Stromal cell of bone marrow (primary cell): Measurements from ENCODE around the gene SWT1.
"Not testable (repeated sequence)": the region's sequence is repeated elsewhere in the genome, so short reads cannot be mapped to it uniquely, and the experiment has no call there.

ENCODE experiments used
- DNase-seq: peaks from one replicate; pipeline ENCODE4 v3.0.0-alpha.2; 2012; ENCODE audit warnings: low read depth

The SWT1 gene

GRCh38 chr1:185193756-185194155, 36.8 kb downstream of the SWT1 start:
- no peak for DNase-seq

GRCh38 chr1:185198712-185199111, 41.7 kb downstream of the SWT1 start:
- not testable (repeated sequence) for DNase-seq

- no peak for DNase-seq
These were observed 43.9 kb downstream of the SWT1 start for GRCh38 chr1:185200889-185201288.

GRCh38 chr1:185207170-185207569, 50.2 kb downstream of the SWT1 start:
- DNase-seq, result no peak

GRCh38 chr1:185207980-185208602, 51.1 kb downstream of the SWT1 start:
- no peak for DNase-seq

GRCh38 chr1:185208626-185209180, 51.7 kb downstream of the SWT1 start:
- DNase-seq, result no peak

GRCh38 chr1:185209357-185209756, 52.4 kb downstream of the SWT1 start:
- DNase-seq, result not testable (repeated sequence)

GRCh38 chr1:185213091-185213490, 56.1 kb downstream of the SWT1 start:
- no peak for DNase-seq

- DNase-seq, result no peak
These were observed 58.9 kb downstream of the SWT1 start for GRCh38 chr1:185215911-185216310.

- DNase-seq, result no peak
These were observed 67.2 kb downstream of the SWT1 start for GRCh38 chr1:185224132-185224531.

GRCh38 chr1:185227161-185227560, 70.2 kb downstream of the SWT1 start:
- DNase-seq, result no peak

GRCh38 chr1:185228979-185229378, 72.0 kb downstream of the SWT1 start:
- DNase-seq, result no peak

GRCh38 chr1:185229981-185230380, 73.0 kb downstream of the SWT1 start:
- no peak for DNase-seq

- no peak for DNase-seq
These were observed 75.9 kb downstream of the SWT1 start for GRCh38 chr1:185232874-185233273.

GRCh38 chr1:185234183-185234582, 77.2 kb downstream of the SWT1 start:
- not testable (repeated sequence) for DNase-seq

GRCh38 chr1:185237176-185237575, 80.2 kb downstream of the SWT1 start:
- not testable (repeated sequence) for DNase-seq

GRCh38 chr1:185237661-185238060, 80.7 kb downstream of the SWT1 start:
- DNase-seq, result no peak

GRCh38 chr1:185238447-185238846, 81.5 kb downstream of the SWT1 start:
- DNase-seq, result no peak

- no peak for DNase-seq
These were observed 82.9 kb downstream of the SWT1 start for GRCh38 chr1:185239861-185240260.

- no peak for DNase-seq
These were observed 84.2 kb downstream of the SWT1 start for GRCh38 chr1:185241127-185241526.

GRCh38 chr1:185244015-185244747, 87.2 kb downstream of the SWT1 start:
- peak; percentile 60 for DNase-seq

GRCh38 chr1:185245466-185245865, 88.5 kb downstream of the SWT1 start:
- peak; percentile 11 for DNase-seq

- no peak for DNase-seq
These were observed 92.6 kb downstream of the SWT1 start for GRCh38 chr1:185249563-185249962.
